AG04449 (cell line): ENCODE data around the gene ZC3H8.

Experiments
- CTCF ChIA-PET: fragments of 350-600 bp; formaldehyde crosslinking; extraction: SDS; loops from one replicate; lab custom pipeline; 2021; ENCODE audit warnings: antibody characterized with exemption; lab: Yijun Ruan, JAX
- POLR2A ChIA-PET: fragments of 400-600, 350-600 bp; formaldehyde crosslinking; extraction: SDS; loops from one replicate; lab custom pipeline; 2020; ENCODE audit warnings: antibody characterized with exemption, inconsistent platforms; lab: Yijun Ruan, JAX
- DNase-seq: peaks from one replicate; pipeline ENCODE4 v3.0.0-alpha.2; 2010; ENCODE audit warnings: low read depth, low spot score
- H3K4me3 ChIP-seq: 2 replicates; pipeline ENCODE4 v1.5.1; 2011; ENCODE audit warnings: low read depth, mild to moderate bottlenecking, control low read depth, low read length
- CTCF ChIP-seq: IDR thresholded peaks from one replicate; pipeline ENCODE4 v1.5.1; 2011; ENCODE audit warnings: mild to moderate bottlenecking, moderate library complexity, low read length, control low read depth, inconsistent platforms; ENCODE audit not compliant: insufficient read depth; ENCODE audit errors: missing control alignments

The ZC3H8 gene

DNA sequence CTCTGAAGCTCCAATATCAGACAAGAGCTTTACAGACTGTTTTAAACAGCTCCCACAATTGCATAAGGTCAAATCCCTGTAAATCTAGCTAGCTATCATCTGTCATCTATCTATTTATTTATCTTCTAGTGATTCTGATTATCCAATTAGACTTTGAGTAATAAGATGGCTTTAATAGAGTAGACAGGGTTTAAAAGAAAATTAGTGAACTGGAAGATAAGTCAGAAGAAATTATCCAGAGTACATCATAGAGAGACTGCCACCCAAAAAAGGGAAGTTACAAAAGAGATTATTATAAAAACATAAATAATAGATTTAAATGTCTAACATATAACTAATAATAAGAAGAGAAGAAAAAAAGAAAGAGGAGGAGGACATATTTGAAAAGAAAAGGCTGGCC lies 8.0 kb upstream of the ZC3H8 start:
- DNase-seq: no peak
- H3K4me3 ChIP-seq: no peak overlapping the region
- CTCF ChIA-PET: interaction anchor here (0.7 to 10.1 kb wide), 2 partner anchors 17 to 171 kb away, joined by 3 to 91 read pairs; partner anchors contain the start of gene RGPD8
- TF ChIP-seq CTCF: no peak
- POLR2A ChIA-PET: no interaction called here

DNA sequence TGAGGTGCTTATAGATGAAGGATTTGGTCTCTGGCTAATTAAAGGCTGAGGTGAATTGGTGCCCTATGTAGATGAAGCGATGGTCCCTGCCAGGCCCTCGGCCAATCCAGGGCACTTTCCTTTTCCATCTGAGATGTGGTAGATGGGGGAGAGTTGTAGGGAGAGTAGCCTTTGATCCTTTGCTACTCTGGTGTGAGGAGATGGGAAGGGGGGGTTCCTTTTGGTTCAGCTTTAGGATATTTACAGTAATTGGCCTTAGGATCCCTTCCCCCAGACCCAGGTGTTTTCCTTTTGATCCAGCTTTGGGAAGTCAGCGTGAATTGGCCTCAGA lies 5.4 kb upstream of the ZC3H8 start:
- DNase-seq: no peak
- POLR2A ChIA-PET: no interaction called here
- no peak for TF ChIP-seq CTCF

GRCh38 chr2:112259509-112260294 lies 4.9 kb upstream of the ZC3H8 start:
- DNase-seq: no peak
- ChIA-PET POLR2A (no interaction called here), CTCF (interaction anchor here (0.6 to 10.1 kb wide), 31 partner anchors 9 to 1454 kb away, joined by 3 to 91 read pairs (median 4); partner anchors contain the start of gene RGPD8)
- H3K4me3 ChIP-seq: no peak overlapping the region
- peak; percentile 93 for TF ChIP-seq CTCF

More for the DNA sequence above, 5.4 kb upstream of the ZC3H8 start:
- CTCF ChIA-PET: interaction anchor here (1.0 to 10.1 kb wide), 21 partner anchors 9 to 318 kb away, joined by 3 to 91 read pairs (median 5); partner anchors contain the start of gene RGPD8
- no peak overlapping the region for H3K4me3 ChIP-seq

DNA sequence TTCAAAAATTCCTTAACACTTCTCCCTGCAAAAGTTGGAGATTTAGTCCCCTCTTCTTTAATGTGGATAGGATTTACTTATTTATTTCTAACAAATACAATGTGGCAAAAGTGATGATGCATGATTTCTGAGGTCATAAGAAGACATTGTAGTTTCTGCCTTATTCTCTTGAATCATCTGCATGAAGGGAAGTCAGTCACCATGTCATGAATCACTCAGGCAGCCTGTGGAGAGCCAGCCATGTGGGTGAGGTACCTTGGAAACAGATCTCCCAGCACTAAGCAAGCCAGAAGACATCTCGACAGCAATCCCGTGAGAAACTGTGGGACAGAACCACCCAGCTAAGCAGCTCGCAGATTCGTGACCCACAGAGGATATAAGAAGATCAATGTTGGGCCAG lies 2.7 kb upstream of the ZC3H8 start:
- DNase-seq: no peak
- ChIA-PET CTCF (interaction anchor here (0.7 to 10.1 kb wide), 4 partner anchors 9 to 633 kb away, joined by 3 to 91 read pairs (median 3); no protein-coding TSS in a partner anchor), POLR2A (no interaction called here)
- H3K4me3 ChIP-seq: no peak overlapping the region
- no peak for TF ChIP-seq CTCF

DNA sequence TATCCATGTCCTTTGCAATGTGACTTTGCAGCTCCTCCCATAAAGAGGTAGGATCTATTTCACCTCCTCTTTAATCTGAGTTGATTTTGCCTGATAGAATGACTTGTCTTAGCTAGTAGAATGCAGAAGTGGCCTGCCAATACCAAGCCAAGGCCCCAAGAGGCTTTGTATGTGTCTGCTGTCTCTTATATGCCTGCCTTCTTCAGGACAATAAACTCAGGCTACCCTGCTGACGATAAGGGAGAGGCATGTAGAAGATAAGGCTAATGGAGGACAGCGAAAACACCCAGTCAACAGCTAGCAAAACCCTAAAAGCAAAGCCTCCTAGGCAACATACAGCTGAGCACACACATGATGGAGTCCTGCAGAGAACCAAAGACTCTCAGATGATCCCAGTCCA lies 1.8 kb upstream of the ZC3H8 start:
- H3K4me3 ChIP-seq: no peak overlapping the region
- no peak for DNase-seq
- POLR2A ChIA-PET: no interaction called here
- CTCF ChIA-PET: interaction anchor here (0.7 to 10.1 kb wide), 7 partner anchors 9 to 632 kb away, joined by 3 to 91 read pairs (median 3); no protein-coding TSS in a partner anchor
- no peak for TF ChIP-seq CTCF

GRCh38 chr2:112255875-112256274 lies 1.0 kb upstream of the ZC3H8 start:
- POLR2A ChIA-PET: no interaction called here
- TF ChIP-seq CTCF: no peak
- CTCF ChIA-PET: interaction anchor here (0.8 to 10.1 kb wide), 9 partner anchors 10 to 327 kb away, joined by 3 to 91 read pairs (median 4); no protein-coding TSS in a partner anchor
- no peak overlapping the region for H3K4me3 ChIP-seq
- no peak for DNase-seq
